ENCODE data around the gene FAM25G. TPM values are rescaled to one million over a fixed set of nuclear protein-coding genes. Genes with fewer than 3 reads are reported as not detected.
"Not testable (repeated sequence)": the region's sequence is repeated elsewhere in the genome, so short reads cannot be mapped to it uniquely, and the experiment has no call there.

FAM25G gene
- total RNA-seq, 2 donors from 2014 or later = not detected

DNA sequence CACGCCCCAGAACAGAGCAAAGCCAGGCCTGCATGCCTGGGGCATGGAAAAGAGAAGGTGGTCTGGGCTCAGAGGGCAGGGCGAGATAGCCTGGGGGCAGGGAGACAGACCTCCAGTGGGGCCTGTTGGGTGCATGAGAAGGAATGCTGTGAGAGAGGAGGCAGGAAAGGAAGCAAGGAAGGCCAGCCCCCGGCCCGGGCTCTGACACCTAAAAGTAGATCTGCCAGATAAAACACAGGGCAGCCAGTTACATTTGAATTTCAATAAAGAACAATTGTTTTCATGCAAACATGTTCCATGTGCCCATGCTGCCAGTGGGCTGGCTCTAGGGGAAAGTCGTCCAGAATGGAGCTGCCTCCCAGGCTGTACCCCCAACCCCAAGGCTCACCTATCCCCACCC lies 13.4 kb downstream of the FAM25G start:
- H3K4me1 ChIP-seq (replicated peaks); DNase-seq (ENCODE audit: low spot score); H3K36me3 ChIP-seq; H3K27me3 ChIP-seq (replicated peaks; ENCODE audit: insufficient read depth); H3K4me3 ChIP-seq; intact Hi-C loops (cut with DNase I); H3K27ac ChIP-seq; H3K9me3 ChIP-seq: not testable (repeated sequence)
- WGBS = 44% methylated on average over 3 of the region's 5 CpGs

GRCh38 chr10:47477078-47477477 lies 14.4 kb downstream of the FAM25G start:
- H3K27ac ChIP-seq; H3K9me3 ChIP-seq; H3K4me3 ChIP-seq; DNase-seq (ENCODE audit: low spot score); H3K4me1 ChIP-seq (replicated peaks); intact Hi-C loops (cut with DNase I); H3K27me3 ChIP-seq (replicated peaks; ENCODE audit: insufficient read depth); H3K36me3 ChIP-seq: not testable (repeated sequence)
- 96% methylated on average over 4 of the region's 11 CpGs for WGBS

DNA sequence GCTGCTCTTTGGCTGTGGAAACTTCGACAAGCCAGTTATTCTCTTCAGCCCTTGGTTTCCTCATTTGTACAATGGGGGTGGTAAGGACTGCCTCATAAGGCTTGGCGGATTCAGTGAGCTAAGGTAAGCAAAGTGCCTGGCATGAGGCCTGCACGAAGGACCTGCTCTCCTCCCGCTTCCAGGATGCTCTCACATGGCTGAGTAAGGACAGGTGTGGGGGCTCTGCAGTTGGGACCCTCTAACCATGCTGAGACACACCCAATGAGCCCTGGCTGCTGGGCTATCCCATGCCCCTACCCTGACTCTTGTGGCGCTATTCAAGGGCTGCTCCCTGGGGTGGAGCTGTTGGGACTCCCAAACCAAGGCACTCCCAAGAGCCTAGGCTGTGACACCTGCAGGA lies 16.4 kb downstream of the FAM25G start:
- intact Hi-C loops (cut with DNase I) = not testable (repeated sequence)

DNA sequence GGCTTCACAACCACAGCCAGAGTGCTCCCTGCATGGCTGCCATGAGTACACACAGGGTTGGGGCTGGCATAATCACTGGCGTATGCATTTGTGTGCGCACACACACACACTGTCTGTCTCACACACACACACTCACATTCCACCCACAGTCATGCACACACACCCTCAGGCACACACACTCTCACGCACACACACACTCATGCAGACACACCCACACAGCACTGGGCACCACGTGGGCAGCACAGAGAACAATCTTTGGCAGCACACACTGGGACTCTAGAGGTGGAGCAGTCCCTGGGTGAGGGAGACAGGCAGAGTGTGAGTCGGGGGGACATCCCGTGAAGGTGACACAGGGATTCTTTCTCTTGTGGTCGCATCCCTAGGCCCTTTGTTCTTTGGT lies 18.0 kb downstream of the FAM25G start:
- H3K27ac ChIP-seq; intact Hi-C loops (cut with DNase I); H3K27me3 ChIP-seq (replicated peaks; ENCODE audit: insufficient read depth); H3K36me3 ChIP-seq; H3K4me1 ChIP-seq (replicated peaks); H3K9me3 ChIP-seq; DNase-seq (ENCODE audit: low spot score); H3K4me3 ChIP-seq: not testable (repeated sequence)
- WGBS = no CpG with 5 or more reads among the region's 7 CpGs

More for the DNA sequence above, 16.4 kb downstream of the FAM25G start:
- H3K27ac ChIP-seq; H3K4me3 ChIP-seq; H3K4me1 ChIP-seq (replicated peaks); DNase-seq (ENCODE audit: low spot score); H3K27me3 ChIP-seq (replicated peaks; ENCODE audit: insufficient read depth); H3K36me3 ChIP-seq; H3K9me3 ChIP-seq: not testable (repeated sequence)
- WGBS = 91% methylated on average over 4 of the region's 5 CpGs

DNA sequence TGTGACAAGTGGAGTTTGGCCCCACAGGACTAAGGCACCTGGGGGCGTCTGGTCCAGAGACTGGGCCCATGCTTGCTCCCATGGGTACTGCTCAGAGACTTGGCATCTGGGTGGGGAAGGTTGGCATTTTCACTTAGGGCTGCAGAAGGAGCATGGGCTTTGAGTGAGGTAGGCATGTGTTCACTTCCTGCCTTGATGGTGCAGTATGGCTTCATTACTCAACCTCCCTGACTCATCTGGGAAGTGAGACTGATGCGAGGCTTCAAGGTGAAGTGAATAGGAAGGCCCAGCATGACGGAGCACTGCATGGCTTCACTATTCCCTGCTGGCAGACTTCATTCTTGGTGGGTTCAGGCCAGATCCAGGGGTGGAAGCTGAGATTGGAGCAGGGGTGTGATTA lies 18.9 kb downstream of the FAM25G start:
- H3K36me3 ChIP-seq; H3K9me3 ChIP-seq; H3K27me3 ChIP-seq (replicated peaks; ENCODE audit: insufficient read depth); DNase-seq (ENCODE audit: low spot score); H3K4me3 ChIP-seq; H3K4me1 ChIP-seq (replicated peaks); intact Hi-C loops (cut with DNase I); H3K27ac ChIP-seq: not testable (repeated sequence)
- WGBS = no CpG with 5 or more reads among the region's 3 CpGs

DNA sequence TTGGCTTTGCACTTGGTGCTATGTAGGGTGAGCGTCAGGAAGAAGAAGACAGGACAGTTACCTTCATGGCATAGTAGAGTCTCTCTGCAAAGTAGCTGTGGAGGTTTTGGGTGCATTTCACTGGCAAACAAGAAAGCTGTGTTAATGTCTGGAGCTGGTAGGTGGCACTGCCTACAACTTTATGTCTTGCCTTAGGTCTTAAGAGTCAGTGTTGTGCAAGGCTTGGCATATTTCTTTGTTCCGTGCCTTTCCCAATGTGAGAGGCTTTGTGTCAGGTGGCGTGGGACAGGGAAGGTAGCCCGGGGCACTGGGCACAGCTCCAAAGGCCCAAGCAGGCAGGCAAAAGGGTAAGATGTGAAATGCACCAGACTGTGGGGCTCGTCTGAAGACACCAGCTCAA lies 19.4 kb downstream of the FAM25G start:
- intact Hi-C loops (cut with DNase I); H3K9me3 ChIP-seq; H3K36me3 ChIP-seq; H3K4me1 ChIP-seq (replicated peaks); H3K27ac ChIP-seq; H3K4me3 ChIP-seq; H3K27me3 ChIP-seq (replicated peaks; ENCODE audit: insufficient read depth); DNase-seq (ENCODE audit: low spot score): not testable (repeated sequence)
- no CpG with 5 or more reads among the region's 5 CpGs for whole genome bisulfite sequencing

DNA sequence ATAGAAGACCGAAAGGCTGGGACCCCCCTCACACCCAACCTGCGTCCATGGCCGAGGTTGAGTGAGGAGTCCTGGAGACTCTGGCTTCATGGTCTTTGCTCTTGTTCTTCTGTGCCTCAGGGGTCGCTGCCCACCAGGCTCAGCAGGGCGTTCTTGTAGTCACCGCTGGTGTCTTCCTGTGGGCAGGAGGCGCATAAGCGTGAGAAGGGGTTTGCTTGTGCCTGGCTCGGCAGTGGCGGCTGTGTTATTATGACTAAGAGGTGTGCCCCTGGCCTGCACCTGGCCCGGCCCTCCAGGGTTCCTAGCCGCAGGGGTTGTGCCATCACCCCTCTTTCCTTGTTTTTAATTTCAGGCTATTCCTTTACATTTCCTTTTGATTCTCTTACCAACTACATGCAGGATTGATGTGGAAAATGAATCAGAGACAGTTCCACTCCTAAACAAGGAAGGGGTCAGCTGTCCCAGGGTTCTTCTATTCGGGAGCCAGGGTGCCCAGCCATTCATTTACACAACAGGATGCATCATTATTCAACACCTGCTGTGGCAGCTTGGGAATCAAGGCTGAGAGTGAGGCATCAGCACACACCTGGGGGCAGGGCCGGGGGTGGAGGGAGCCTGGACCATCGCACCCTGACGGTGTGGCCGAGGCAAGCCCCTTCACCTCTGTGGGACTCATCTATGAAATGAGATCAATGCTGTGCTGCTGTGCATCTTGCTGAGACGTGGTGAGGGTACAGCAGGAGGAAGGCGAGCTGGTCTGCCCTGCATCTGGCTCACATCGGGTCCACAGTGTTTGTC lies 22.6 kb downstream of the FAM25G start:
- H3K4me1 ChIP-seq (replicated peaks); H3K9me3 ChIP-seq; intact Hi-C loops (cut with DNase I); H3K27me3 ChIP-seq (replicated peaks; ENCODE audit: insufficient read depth); H3K4me3 ChIP-seq; H3K36me3 ChIP-seq; H3K27ac ChIP-seq; DNase-seq (ENCODE audit: low spot score): not testable (repeated sequence)
- 91% methylated on average over 15 of the region's 20 CpGs for WGBS

DNA sequence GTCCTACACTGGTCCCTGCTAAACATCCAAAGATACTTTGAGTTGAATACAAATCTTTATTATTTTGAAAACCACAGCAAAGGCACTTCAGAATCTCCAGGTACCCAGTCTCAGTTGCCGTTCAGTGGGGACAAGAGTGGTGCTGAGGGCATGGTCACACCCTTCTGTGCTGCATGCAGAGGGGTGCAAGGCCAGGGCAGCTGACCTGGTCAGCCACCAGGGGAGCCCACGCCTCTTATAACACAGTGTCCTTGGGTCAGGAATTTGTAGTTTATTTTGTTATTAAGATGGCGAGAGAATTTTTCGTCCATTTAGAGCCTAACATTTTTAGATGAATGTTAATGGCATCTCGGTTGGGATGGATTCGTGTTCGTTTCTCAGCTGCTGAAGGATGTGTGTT lies 23.5 kb downstream of the FAM25G start:
- DNase-seq (ENCODE audit: low spot score); H3K4me3 ChIP-seq; H3K27me3 ChIP-seq (replicated peaks; ENCODE audit: insufficient read depth); H3K36me3 ChIP-seq; H3K9me3 ChIP-seq; H3K4me1 ChIP-seq (replicated peaks); intact Hi-C loops (cut with DNase I); H3K27ac ChIP-seq: not testable (repeated sequence)
- 97% methylated on average over 5 of the region's 7 CpGs for WGBS

DNA sequence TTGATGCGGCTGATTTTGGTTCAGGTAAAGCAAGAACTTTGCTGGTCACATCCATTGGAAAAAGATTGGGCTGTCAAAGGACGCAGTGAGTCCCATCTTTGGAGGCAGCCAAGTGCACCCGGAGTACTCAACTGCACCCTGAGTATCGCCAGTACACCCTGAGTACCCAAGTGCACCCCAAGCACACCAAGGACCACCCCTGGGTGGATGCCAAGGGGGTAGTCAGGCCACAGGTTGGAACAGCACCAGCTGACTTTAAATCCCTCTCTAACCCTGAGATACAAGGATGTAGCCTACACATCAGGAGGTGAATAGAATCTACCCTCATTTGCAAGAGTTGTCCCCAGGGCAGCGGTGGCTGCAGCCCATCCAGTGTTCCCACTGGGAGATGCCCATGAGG lies 24.0 kb downstream of the FAM25G start:
- WGBS = 98% methylated on average over 4 of the region's 5 CpGs
- H3K27me3 ChIP-seq (replicated peaks; ENCODE audit: insufficient read depth); DNase-seq (ENCODE audit: low spot score); H3K27ac ChIP-seq; H3K36me3 ChIP-seq; H3K4me1 ChIP-seq (replicated peaks); H3K4me3 ChIP-seq; intact Hi-C loops (cut with DNase I); H3K9me3 ChIP-seq: not testable (repeated sequence)

DNA sequence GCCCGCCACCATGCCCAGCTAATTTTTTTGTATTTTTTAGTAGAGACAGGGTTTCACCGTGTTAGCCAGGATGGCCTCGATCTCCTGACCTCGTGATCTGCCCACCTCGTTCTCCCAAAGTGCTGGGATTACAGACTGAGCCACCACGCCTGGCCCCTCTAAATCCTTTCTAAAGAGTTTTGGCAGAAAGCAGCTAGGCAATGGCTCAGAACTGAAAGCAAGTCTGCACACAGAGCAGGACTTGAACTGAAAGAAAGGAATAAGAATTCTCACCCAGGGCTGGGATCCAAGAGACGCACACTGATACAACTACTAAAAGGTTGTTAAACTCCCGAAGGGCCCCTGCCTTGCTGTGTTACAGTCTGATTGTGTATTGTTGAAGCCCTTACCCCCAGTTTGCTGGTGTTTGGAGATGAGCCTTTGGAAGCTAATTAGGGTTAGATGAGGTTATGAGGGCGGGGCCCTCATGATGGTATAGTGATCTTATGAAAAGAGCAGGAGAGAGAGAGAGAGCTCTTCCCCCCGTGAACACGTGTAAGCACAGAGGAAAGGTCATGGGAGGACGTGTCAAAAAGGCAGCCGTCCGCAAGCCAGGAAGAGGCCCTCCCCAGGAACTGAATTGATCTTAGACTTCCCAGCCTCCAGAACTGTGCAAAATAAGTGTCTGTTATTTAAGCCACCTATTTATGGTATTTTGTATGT lies 26.1 kb downstream of the FAM25G start:
- H3K4me3 ChIP-seq; H3K27ac ChIP-seq; H3K4me1 ChIP-seq (replicated peaks); DNase-seq (ENCODE audit: low spot score); H3K27me3 ChIP-seq (replicated peaks; ENCODE audit: insufficient read depth); H3K36me3 ChIP-seq; intact Hi-C loops (cut with DNase I); H3K9me3 ChIP-seq: not testable (repeated sequence)
- WGBS = 80% methylated on average over 14 of the region's 14 CpGs

DNA sequence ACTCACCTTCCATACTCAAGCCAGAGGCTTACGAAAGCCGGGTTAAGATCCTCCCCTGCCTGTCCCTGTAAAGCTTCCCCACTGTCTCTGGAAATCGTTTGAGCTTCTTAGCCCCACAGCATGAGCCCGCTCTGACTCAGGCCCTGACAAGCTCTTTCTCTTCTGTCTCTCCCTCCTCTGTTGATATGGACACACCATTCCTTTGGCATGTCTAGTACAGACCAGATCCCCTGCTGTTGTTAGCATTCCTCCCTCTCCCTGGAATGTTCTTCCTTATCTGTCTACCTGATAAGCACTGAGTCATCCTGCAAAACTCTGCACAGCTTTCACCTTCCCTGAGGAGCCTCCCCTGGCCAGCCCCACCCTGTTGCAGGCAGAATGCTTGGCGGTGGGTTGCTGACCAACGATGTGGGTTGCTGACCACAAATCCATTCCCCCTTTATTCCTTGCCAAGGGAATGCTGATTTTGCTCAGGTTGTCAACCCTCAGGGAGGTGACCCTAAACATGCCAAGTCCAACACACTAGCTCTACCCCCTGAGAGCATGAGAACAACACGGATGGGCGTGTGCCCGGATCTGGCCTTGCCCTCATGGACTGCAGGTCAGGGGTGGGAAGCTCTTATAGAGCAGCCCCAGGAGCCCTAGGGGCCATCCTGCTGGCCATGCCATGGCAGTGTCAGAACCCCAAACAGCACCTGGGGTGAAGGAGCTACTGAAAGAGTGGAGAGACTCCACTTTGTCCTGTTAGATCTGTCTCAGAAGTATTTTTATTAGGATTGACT lies 28.7 kb downstream of the FAM25G start:
- intact Hi-C loops (cut with DNase I); H3K4me1 ChIP-seq (replicated peaks); H3K36me3 ChIP-seq; H3K4me3 ChIP-seq; H3K27ac ChIP-seq; DNase-seq (ENCODE audit: low spot score); H3K9me3 ChIP-seq; H3K27me3 ChIP-seq (replicated peaks; ENCODE audit: insufficient read depth): not testable (repeated sequence)
- WGBS = no CpG with 5 or more reads among the region's 9 CpGs

Measured in prostate gland (tissue), 2 donors.